Tongue (tissue), 2 donors: Measurements from ENCODE around the gene DGUOK. TPM values are rescaled to one million over a fixed set of nuclear protein-coding genes. Genes with fewer than 3 reads are reported as not detected.
"Not testable (repeated sequence)": the region's sequence is repeated elsewhere in the genome, so short reads cannot be mapped to it uniquely, and the experiment has no call there.

Experiments
- DNase-seq: peaks from one replicate; pipeline ENCODE4 v3.0.0-alpha.2; 2015
- total RNA-seq: library from RNA; depleted of rRNA; stranded (reverse); fragments of >200 nt; gene quantifications from one replicate; pipeline ENCODE4 v1.2.3, GENCODE V29; 2014

Gene DGUOK
- total RNA-seq = 23.5 TPM

- DNase-seq = peak; percentile 100
These were observed at the start of gene DGUOK for GRCh38 chr2:73926493-73927327. Gene DGUOK (plus strand): TSS chr2:73926880. CDS start chr2:73926911, 31 bp downstream.

GRCh38 chr2:73877071-73877802 is 49.4 kb upstream of the DGUOK start:
- no peak for DNase-seq

DNA sequence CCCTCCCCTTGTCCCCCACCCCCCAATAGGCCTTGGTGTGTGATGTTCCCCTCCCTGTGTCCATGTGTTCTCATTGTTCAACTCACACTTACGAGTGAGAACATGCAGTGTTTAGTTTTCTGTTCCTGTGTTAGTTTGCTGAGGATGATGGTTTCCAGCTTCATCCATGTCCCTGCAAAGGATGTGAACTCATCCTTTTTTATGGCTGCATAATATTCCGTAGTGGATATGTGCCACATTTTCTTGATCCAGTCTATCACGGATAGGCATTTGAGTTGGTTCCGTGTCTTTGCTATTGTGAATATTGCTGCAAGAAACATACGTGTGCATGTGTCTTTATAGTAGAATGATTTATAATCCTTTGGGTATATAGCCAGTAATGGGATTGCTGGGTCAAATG is 48.7 kb upstream of the DGUOK start:
- not testable (repeated sequence) for DNase-seq

- DNase-seq = no peak
These were observed 41.3 kb upstream of the DGUOK start for GRCh38 chr2:73885406-73885805.

GRCh38 chr2:73886357-73886756 is 40.3 kb upstream of the DGUOK start:
- no peak for DNase-seq

DNA sequence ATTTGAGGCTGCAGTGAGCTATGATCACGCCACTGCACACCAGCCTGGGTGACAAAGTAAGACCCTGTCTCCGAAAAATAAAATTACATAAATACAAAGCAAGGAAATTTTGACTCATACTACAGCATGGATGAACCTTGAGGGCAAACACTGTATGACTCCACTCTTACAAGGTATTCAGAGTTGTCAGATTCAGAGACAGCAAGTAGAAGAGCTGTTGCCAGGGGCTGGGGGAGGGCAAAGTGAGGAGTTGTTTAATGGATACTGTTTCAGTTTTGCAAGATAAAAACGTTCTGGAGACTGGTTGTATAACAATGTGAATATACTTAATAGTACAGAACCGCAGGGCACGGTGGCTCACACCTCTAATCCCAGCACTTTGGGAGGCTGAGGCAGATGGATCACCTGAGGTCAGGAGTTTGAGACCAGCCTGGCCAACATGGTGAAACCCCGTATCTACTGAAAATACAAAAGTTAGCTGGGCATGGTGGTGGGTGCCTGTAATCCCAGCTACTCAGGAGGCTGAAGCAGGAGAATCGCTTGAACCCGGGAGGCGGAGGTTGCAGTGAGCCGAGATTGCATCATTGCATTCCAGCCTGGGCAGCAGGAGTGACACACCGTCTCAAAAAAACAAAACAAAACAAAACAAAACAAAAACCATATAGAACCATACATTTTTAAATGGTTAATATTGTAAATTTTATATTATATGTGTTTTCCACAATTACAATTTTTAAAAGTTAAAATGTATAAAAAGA is 38.9 kb upstream of the DGUOK start:
- DNase-seq = not testable (repeated sequence)

DNA sequence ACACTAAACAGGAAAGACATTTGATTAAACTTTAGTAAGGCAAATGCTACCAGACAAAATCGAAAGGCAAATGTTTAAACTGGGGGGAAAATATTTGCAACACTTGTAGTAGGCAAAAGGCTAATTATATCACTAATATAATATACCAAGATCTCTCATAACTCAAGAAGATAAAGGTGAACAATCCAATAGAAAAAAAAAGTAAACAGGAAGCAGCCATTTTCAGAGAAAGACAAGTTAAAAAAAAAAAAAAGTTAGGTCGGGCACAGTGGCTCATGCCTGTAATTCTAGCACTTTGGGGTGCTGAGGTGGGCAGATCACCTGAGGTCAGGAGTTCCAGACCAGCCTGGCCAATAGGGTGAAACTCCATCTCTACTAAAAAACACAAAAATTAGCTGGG is 38.3 kb upstream of the DGUOK start:
- DNase-seq = no peak

DNA sequence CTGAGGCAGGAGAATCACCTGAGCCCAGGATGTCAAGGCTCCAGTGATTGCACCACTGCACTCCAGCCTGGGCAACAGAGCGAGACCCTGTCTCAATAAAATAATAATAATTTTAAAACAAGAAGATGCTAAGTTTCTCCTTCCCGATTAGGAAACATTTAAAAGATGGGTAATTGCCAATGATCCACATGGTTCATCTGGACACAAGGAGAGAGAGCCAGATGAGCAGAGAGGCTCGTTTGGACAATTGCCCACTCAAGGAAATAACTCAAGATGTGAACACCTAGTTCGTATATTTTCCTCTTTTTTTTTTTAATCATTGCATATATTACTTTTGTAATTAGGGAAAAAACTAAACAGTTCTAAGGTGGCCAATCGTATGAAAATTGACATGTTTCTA is 37.5 kb upstream of the DGUOK start:
- no peak for DNase-seq

- DNase-seq = no peak
These were observed 36.2 kb upstream of the DGUOK start for GRCh38 chr2:73890301-73891092.

- DNase-seq = no peak
These were observed 35.3 kb upstream of the DGUOK start for GRCh38 chr2:73891276-73891901.

GRCh38 chr2:73892631-73893329 is 33.9 kb upstream of the DGUOK start, which contains the start of gene ACTG2:
Gene ACTG2 (plus strand): TSS chr2:73893008. CDS start chr2:73901312, 8,304 bp downstream.
- no peak for DNase-seq

DNA sequence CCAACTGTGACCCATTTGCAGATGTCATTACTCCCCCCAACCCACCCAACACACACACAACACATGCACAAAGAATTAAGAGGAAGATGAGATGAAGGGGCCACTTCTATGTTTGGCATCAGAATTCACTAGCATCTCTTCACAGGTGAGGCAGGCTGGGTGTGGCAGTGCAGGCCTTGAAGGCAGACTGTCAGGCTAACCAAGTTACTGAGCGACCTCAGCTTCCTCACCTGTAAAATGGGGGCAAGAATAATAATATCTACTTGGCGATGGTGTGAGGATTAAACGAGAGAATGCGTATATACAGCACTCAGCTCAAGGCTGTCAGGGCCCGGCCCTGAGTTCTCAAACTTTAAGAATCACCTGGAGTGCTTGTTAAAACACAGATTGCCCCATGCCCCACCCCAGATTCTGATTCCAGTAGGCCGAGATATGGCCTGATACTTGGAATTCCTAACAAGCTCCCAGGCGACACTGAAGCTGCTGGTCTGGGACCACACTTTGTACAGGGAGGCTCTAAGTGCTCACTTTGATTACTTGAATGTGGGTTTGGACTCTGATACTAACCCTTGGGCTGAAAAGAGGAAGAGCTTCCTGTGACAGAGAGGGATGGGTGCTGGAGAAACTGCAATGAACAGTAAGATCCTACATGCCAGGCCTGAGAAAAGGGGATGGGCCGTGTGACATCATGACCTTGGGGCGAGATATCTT is 32.8 kb upstream of the DGUOK start:
- no peak for DNase-seq

DNA sequence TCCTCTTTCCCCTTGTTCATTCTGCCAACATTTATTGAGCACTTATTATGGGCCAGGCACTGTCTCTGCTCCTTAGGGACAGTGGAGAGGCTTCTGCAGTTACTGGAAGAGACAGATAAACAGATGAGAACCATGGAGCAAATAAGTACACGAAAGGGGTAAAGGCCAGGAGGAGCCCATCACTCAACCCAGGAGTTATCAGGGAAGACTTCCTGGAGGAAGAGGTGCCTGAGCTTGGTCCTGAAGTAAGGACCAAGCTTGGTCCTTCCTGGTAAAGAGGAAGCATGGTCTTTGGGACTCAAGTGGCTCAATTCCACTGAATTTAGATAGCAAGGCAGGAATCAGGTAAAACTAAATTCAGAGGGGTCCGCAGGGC is 32.2 kb upstream of the DGUOK start:
- no peak for DNase-seq

DNA sequence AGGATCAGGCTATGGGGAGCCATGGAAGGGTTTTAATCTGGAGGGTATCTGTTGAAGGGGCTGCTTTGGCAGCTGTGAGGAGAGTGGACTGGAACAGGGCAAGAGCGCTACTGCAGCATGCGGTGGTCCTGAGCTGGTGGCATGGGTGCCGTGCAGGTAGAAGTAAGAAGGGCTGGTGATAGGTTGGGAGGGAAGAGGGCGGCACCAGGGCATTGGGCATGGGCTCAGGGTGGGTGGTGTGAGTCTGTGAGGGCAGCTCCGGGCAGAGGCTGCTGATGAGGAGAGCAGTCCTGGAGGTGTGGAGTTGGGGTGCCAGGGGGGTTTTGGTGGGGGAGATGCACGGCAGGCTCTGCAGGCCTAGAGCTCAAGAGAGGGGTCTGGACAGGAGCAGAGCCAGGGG is 31.8 kb upstream of the DGUOK start:
- no peak for DNase-seq

GRCh38 chr2:73895473-73895872 is 31.2 kb upstream of the DGUOK start:
- DNase-seq = no peak

DNA sequence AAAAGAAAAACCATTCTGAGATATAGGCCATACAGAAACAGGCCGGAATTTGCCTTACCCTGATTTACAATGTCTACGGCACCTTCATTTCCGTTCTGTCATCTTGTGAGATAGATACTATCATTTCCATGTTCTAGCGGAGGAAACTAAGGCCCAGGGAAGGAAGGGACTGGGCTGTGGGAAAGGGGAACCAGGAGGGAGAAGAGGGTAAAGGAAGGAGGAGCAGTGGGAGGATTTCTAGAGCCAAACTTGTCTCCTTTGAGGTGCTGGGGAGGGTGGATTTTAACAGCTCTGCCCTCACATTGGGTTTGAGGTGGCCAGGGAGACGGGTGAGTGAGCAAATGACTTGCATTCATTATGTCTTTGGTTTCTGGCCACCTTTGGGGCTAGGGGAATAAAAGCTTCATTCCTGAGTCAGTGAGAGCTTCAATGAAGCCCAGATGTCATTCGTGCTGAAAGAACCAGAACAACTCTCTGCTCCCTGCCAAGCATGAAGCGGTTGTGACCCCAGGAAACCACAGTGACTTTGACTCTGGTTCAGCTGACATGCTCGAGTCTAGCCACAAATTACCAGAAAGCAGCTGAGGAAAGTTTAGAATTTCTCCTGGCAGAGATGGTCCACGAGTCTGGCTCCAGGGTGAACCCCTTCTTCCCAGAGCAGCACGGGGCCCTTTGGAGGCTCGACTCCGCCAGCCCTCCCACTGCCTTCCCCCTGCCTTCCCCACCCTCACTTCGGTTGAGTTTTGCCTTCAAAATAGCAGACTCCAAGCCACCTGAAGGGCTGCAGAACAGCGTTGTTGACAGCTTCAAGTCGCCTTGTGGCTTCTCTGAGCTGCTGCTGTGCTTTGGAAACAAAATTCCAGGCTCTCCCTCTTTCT is 30.1 kb upstream of the DGUOK start:
- peak; percentile 61 for DNase-seq

DNA sequence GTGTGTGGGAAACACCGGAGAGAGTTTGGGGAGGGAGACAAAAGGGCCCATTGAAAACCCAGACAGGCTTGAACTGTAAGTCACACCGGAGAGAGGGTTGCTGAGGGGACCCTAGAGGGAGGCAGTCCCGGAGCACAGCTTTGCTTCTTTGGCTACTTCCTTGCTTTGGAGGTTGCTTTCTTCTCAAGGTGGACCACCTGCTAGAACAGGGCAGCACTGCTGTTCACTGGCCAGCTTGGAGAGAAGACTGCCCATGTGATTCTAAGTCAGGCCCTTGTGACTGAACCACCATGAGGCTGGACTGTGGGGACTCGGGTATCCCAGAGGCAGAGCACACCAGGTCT is 29.5 kb upstream of the DGUOK start:
- DNase-seq = no peak

DNA sequence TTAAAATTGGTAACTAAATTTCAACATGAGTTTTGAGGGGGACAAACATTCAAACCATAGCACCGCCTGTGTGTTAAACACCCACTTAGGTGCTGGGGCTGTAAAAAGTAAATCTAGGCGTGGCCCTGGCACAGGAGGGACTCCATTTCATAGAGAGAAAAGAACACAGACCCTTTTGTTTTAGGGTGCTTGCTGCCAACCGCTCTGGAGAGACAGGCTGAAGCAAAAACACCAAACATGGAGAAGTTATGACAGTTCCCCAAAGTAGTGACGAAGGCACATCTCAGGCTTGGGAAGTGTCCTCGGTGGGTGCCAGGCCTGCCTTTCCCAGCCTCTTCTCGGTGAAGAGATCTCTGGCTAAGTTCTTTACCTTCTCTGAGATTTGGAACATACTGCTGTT is 28.7 kb upstream of the DGUOK start:
- DNase-seq = no peak

GRCh38 chr2:73899801-73900336 is 26.8 kb upstream of the DGUOK start:
- DNase-seq = no peak
